Endothelial cell of umbilical vein (primary cell): ENCODE data around the gene CCBE1. TPM values are rescaled to one million over a fixed set of nuclear protein-coding genes. Genes with fewer than 3 reads are reported as not detected.

ENCODE experiments used
- BruUV-seq: library from RNA; stranded (reverse); fragments of 400-500 nt; replicated peaks from 2 replicates; lab custom pipeline; 2021; lab: Mats Ljungman, UMichigan
- CTCF ChIA-PET: fragments of 300-600, 350-600 bp; sonication (Branson Sonifier 250); formaldehyde crosslinking; loops from one replicate; lab custom pipeline; 2021; ENCODE audit warnings: antibody characterized with exemption, inconsistent platforms; lab: Charles Lee
- POLR2A ChIA-PET: fragments of 300-600, 350-600 bp; sonication (Branson Sonifier 250); formaldehyde crosslinking; loops from one replicate; lab custom pipeline; 2021; ENCODE audit warnings: antibody characterized with exemption, inconsistent platforms; lab: Charles Lee
- DNase-seq: peaks from one replicate; pipeline ENCODE4 v3.0.0-alpha.2; 2011; ENCODE audit warnings: low read depth, low spot score
- FAIRE-seq: peaks from 2 replicates; lab custom pipeline; 2011; peaks lifted over from hg19 to GRCh38; lab: Jason Lieb, UNC
- H2AFZ ChIP-seq: 2 replicates; pipeline ENCODE4 v1.6.0; 2012; ENCODE audit warnings: low read depth, low read length, control low read depth, inconsistent platforms
- H3K27ac ChIP-seq: 2 replicates; pipeline ENCODE4 v1.5.1; 2011; ENCODE audit warnings: low read depth, mild to moderate bottlenecking, control low read depth, low read length, moderate library complexity; ENCODE audit not compliant: insufficient read depth
- H3K27me3 ChIP-seq, 2 experiments: 2 replicates each; pipeline versions ENCODE4 v1.6.0 to v1.6.1; 2011; ENCODE audit warnings: low read length in 2 of 2, mixed read lengths in 1 of 2; ENCODE audit not compliant: control insufficient read depth in 2 of 2, insufficient read depth in 2 of 2
- H3K36me3 ChIP-seq, 2 experiments: 2 replicates in 1 of 2; 3 replicates in 1 of 2; pipeline ENCODE4 v1.5.1; 2011; ENCODE audit warnings: low read length in 2 of 2, mild to moderate bottlenecking in 1 of 2, moderate library complexity in 1 of 2; ENCODE audit not compliant: control insufficient read depth in 2 of 2, insufficient read depth in 2 of 2; ENCODE audit errors: extremely low read depth in 1 of 2
- H3K4me1 ChIP-seq: 3 replicates; pipeline ENCODE4 v1.5.1; 2011; ENCODE audit warnings: mild to moderate bottlenecking, low read length; ENCODE audit not compliant: control insufficient read depth, insufficient read depth; ENCODE audit errors: extremely low read depth
- H3K4me2 ChIP-seq: 2 replicates; pipeline ENCODE4 v1.6.1; 2011; ENCODE audit warnings: low read length, control low read depth, mixed read lengths; ENCODE audit not compliant: insufficient read depth
- H3K4me3 ChIP-seq, 3 experiments: fragments of 200-600 bp in 1 of 3; sonication (generic), shearing (Covaris generic) in 1 of 3; replicated peaks in 1 of 3; 2 replicates each; pipeline ENCODE4 v1.5.1; 2011 to 2016; ENCODE audit warnings: control low read depth in 3 of 3, low read length in 3 of 3, mild to moderate bottlenecking in 2 of 3, inconsistent platforms in 1 of 3, low read depth in 1 of 3, moderate library complexity in 1 of 3; ENCODE audit not compliant: insufficient read depth in 1 of 3
- H3K79me2 ChIP-seq: 2 replicates; pipeline ENCODE4 v1.6.0; 2012; ENCODE audit warnings: low read length, inconsistent platforms; ENCODE audit not compliant: control insufficient read depth, insufficient read depth
- H3K9ac ChIP-seq: replicated peaks from 2 replicates; pipeline ENCODE3; 2011; ENCODE audit warnings: low read length, control low read depth; ENCODE audit not compliant: insufficient read depth; ENCODE audit errors: extremely low read depth
- H3K9me1 ChIP-seq: replicated peaks from 3 replicates; pipeline ENCODE4 v1.6.0; 2011; ENCODE audit warnings: mild to moderate bottlenecking, low read length; ENCODE audit not compliant: control insufficient read depth, insufficient read depth; ENCODE audit errors: extremely low read depth
- H3K9me3 ChIP-seq: replicated peaks from 2 replicates; pipeline ENCODE4 v1.5.1; 2012; ENCODE audit warnings: low read length, inconsistent platforms; ENCODE audit not compliant: control insufficient read depth, insufficient read depth
- H4K20me1 ChIP-seq: replicated peaks from 2 replicates; pipeline ENCODE3; 2011; ENCODE audit warnings: mild to moderate bottlenecking, low read length; ENCODE audit not compliant: control insufficient read depth, insufficient read depth; ENCODE audit errors: extremely low read depth
- CTCF ChIP-seq, 2 donors: IDR thresholded peaks; 1 replicate in 1 of 2; 2 replicates in 1 of 2; pipeline ENCODE4 v1.5.1; 2011; ENCODE audit warnings: low read length in 2 of 2, mild to moderate bottlenecking in 2 of 2, moderate library complexity in 2 of 2, control low read depth in 1 of 2, inconsistent platforms in 1 of 2, low read depth in 1 of 2; ENCODE audit not compliant: insufficient read depth in 1 of 2; ENCODE audit errors: extremely low read depth in 1 of 2
- EZH2 ChIP-seq: IDR thresholded peaks from 2 replicates; pipeline ENCODE4 v1.6.1; 2012; ENCODE audit warnings: borderline replicate concordance, low read depth, mild to moderate bottlenecking, moderate library complexity, low read length, inconsistent platforms; ENCODE audit not compliant: severe bottlenecking
- FOS ChIP-seq: IDR thresholded peaks from 2 replicates; pipeline ENCODE4 v1.6.1; 2011; ENCODE audit warnings: mild to moderate bottlenecking, low read length, moderate library complexity, borderline replicate concordance; ENCODE audit not compliant: insufficient read depth
- GATA2 ChIP-seq: IDR thresholded peaks from 2 replicates; pipeline ENCODE4 v1.7.0; 2011; ENCODE audit warnings: low read depth, mild to moderate bottlenecking, moderate library complexity, mixed read lengths, low read length; ENCODE audit not compliant: insufficient read length, insufficient read depth
- JUN ChIP-seq: IDR thresholded peaks from 2 replicates; pipeline ENCODE4 v1.6.1; 2011; ENCODE audit warnings: borderline replicate concordance, low read depth; ENCODE audit not compliant: insufficient read length, insufficient read depth
- MYC ChIP-seq: IDR thresholded peaks from one replicate; pipeline ENCODE4 v1.6.1; 2011; ENCODE audit warnings: mild to moderate bottlenecking, low read depth, low read length
- POLR2A ChIP-seq: IDR thresholded peaks from 2 replicates; pipeline ENCODE4 v1.6.1; 2012; ENCODE audit warnings: low read depth, mild to moderate bottlenecking, control low read depth, low read length
- POLR2AphosphoS5 ChIP-seq: IDR thresholded peaks from 2 replicates; pipeline ENCODE4 v1.6.1; 2012; ENCODE audit warnings: low read depth, mild to moderate bottlenecking, control low read depth, low read length, moderate library complexity; ENCODE audit not compliant: insufficient read depth
- dilution Hi-C: fragments of 300-500 bp; cut with MboI; formaldehyde crosslinking; loops from one replicate; pipeline ENCODE4 v1.15.0; 2019; ENCODE audit warnings: low sequenced_read_pairs; ENCODE audit not compliant: extremely low pct_ligation_motif_present
- intact Hi-C: fragments of 100-400 bp; cut with micrococcal nuclease; formaldehyde crosslinking; loops from one replicate; pipeline ENCODE4 v1.10.0; 2022
- polyA plus RNA-seq, 4 experiments: library from polyadenylated mRNA; depleted of rRNA in 3 of 4; stranded (reverse) in 3 of 4; unstranded in 1 of 4; fragments of >200 nt; gene quantifications; 2 replicates each; pipeline versions ENCODE4 v1.2.1 to v1.2.3, GENCODE V29; 2011 to 2012; ENCODE audit warnings: missing spikeins in 1 of 4
- total RNA-seq: library from RNA; stranded (reverse); gene quantifications from 2 replicates; pipeline ENCODE4 v1.2.3, GENCODE V29; 2021
- TF ChIP-seq, protein P1 (sequence below): IDR thresholded peaks from 2 replicates; pipeline ENCODE4 v1.6.1; 2011; ENCODE audit not compliant: insufficient read depth, insufficient read length

The CCBE1 gene
- total and polyA plus RNA-seq, 2 donors (not counting 3 experiments of a cell fraction or from before 2014, with no cell fraction given) = 0.04 TPM; not detected in 1

GRCh38 chr18:59640721-59641120 lies 56.5 kb downstream of the CCBE1 start:
- Histone ChIP-seq H3K36me3 (no peaks in the 10 kb centered on the region), H3K9me3 (no peaks in the 10 kb centered on the region), H2AFZ (no peak overlapping the region), H3K4me3 (no peak overlapping the region), H3K9ac (no peak overlapping the region), H3K27me3 (peaks cover 0 to 3% of the 10 kb centered on the region in 2 experiments), H3K4me2 (no peak overlapping the region), H3K79me2 (no peaks in the 10 kb centered on the region), H4K20me1 (no peaks in the 10 kb centered on the region), H3K9me1 (no peaks in the 10 kb centered on the region), H3K4me1 (no peaks in the 10 kb centered on the region), H3K27ac (no peak overlapping the region)
- DNase-seq = no peak
- TF ChIP-seq, protein P1, sequence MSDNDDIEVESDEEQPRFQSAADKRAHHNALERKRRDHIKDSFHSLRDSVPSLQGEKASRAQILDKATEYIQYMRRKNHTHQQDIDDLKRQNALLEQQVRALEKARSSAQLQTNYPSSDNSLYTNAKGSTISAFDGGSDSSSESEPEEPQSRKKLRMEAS = no peak
- TF ChIP-seq JUN (no peak), FOS (no peak), POLR2A (no peak), GATA2 (no peak), MYC (no peak), POLR2AphosphoS5 (no peak), CTCF (IDR thresholded peaks at IDR 0.05; ENCODE audit: extremely low read depth in 1 of 2, insufficient read depth in 1 of 2, low read depth in 1 of 2, low read length in 2 of 2) (no peak), EZH2 (no peak)
- ChIA-PET POLR2A (no interaction called here), CTCF (interaction anchor here (1.1 to 2.1 kb wide), 2 partner anchors 9 to 56 kb away, joined by 3 to 10 read pairs; partner anchors contain the start of gene CCBE1)
- intact Hi-C loops (no loop called here), dilution Hi-C loops (no loop called here)
- BruUV-seq = no TSS peak
- FAIRE-seq = no peak
